ENCODE results near the gene ZIK1.

The ZIK1 gene

GRCh38 chr19:57606931-57607330 is 23.0 kb downstream of the ZIK1 start:
- in situ Hi-C loops (cut with HindIII; ENCODE audit: low sequenced_read_pairs), result no loop called here

- in situ Hi-C loops (cut with HindIII; ENCODE audit: low sequenced_read_pairs), result no loop called here
Observed at GRCh38 chr19:57611113-57611512, 27.2 kb downstream of the ZIK1 start.

- in situ Hi-C loops (cut with HindIII; ENCODE audit: low sequenced_read_pairs), result no loop called here
Observed at GRCh38 chr19:57613941-57614743, 30.2 kb downstream of the ZIK1 start, which contains the start of gene ZNF134. Gene ZNF134, plus strand, starts transcription at chr19:57614242. Its CDS starts 5,227 bp downstream, at chr19:57619469.

GRCh38 chr19:57615346-57615745 is 31.4 kb downstream of the ZIK1 start:
- in situ Hi-C loops (cut with HindIII; ENCODE audit: low sequenced_read_pairs), result no loop called here

GRCh38 chr19:57620673-57621348 is 36.9 kb downstream of the ZIK1 start:
- in situ Hi-C loops (cut with HindIII; ENCODE audit: low sequenced_read_pairs), result no loop called here

GRCh38 chr19:57623091-57623490 is 39.1 kb downstream of the ZIK1 start:
- in situ Hi-C loops (cut with HindIII; ENCODE audit: low sequenced_read_pairs), result no loop called here

GRCh38 chr19:57632987-57633831 is 49.3 kb downstream of the ZIK1 start, which contains the start of gene ZNF211:
Gene ZNF211, plus strand, starts transcription at chr19:57633168. Its CDS starts 179 bp downstream, at chr19:57633347.
- in situ Hi-C loops (cut with HindIII; ENCODE audit: low sequenced_read_pairs), result no loop called here

GRCh38 chr19:57633832-57634131 is 49.8 kb downstream of the ZIK1 start:
- in situ Hi-C loops (cut with HindIII; ENCODE audit: low sequenced_read_pairs), result no loop called here

GRCh38 chr19:57637379-57637778 is 53.4 kb downstream of the ZIK1 start:
- in situ Hi-C loops (cut with HindIII; ENCODE audit: low sequenced_read_pairs), result no loop called here

GRCh38 chr19:57641715-57642234 is 57.8 kb downstream of the ZIK1 start:
- in situ Hi-C loops (cut with HindIII; ENCODE audit: low sequenced_read_pairs), result no loop called here

GRCh38 chr19:57642396-57643046 is 58.6 kb downstream of the ZIK1 start:
- in situ Hi-C loops (cut with HindIII; ENCODE audit: low sequenced_read_pairs), result no loop called here
